ENCODE measurements around the gene TINAG.
"Not testable (repeated sequence)": the region's sequence is repeated elsewhere in the genome, so short reads cannot be mapped to it uniquely, and the experiment has no call there.

Gene TINAG

DNA sequence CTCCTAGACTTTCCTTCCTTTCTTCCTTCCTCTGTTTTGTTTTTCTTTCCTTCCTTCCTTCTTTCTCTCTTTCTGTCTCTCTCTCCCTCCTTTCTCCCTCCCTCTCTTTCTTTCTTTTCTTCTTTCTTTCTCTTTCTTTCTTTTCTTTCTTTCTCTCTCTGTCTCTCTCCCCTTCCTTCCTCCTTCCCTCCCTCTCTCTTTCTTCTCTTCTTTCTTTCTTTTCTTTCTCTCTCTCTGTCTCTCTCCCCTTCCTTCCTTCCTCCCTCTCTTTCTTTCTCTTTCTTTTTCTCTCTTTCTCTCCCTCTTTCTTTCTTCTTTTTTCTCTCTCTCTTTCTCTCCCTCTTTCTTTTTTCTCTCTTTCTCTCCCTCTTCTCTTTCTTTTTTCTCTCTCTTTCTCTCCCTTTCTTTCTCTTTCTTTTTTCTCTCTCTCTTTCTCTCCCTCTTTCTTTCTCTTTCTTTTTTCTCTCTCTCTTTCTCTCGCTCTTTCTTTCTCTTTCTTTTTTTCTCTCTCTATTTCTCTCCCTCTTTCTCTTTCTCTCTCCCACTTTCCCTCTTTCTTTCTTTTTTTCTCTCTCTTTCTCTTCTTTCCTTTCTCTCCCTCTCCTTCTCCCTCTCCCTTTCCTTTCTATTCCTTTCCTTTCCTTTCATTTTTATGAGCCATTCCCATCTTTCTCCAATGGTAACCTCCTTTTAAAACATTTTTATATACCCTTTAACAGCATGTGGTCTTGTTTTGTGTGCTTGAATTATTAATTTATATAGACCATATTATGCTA lies 2.3 kb downstream of the TINAG start:
- no peak for DNase-seq

GRCh38 chr6:54315656-54316055 lies 7.4 kb downstream of the TINAG start:
- DNase-seq = no peak

GRCh38 chr6:54320871-54321270 lies 12.6 kb downstream of the TINAG start:
- no peak for DNase-seq

DNA sequence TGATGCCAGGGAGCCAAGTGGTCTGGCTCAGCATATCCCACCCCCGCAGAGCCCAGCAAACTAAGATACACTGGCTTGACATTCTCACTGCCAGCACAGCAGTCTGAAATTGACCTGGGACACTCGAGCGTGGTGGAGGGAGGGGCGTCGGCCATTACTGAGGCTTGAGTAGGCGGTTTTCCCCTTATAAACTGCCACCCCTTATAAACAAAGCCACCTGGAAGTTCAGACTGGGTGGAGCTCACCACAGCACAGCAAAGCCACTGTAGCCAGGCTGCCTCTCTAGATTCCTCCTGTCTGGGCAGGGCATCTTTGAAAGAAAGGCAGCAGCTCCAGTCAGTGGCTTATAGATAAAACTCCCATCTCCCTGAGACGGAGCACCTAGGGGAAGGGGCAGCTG lies 19.4 kb downstream of the TINAG start:
- DNase-seq = no peak

DNA sequence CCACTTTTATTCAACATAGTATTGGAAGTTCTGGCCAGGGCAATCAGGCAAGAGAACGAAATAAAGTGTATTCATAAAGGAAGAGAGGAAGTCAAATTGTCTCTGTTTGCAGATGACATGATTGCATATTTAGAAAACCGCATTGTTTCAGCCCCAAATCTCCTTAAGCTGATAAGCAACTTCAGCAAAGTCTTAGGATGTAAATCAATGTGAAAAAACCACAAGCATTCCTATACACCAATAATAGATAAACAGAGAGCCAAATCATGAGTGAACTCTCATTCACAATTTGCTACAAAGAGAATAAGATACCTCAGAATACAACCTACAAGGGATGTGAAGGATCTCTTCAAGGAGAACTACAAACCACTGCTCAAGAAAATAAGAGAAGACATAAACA lies 23.3 kb downstream of the TINAG start:
- not testable (repeated sequence) for DNase-seq

DNA sequence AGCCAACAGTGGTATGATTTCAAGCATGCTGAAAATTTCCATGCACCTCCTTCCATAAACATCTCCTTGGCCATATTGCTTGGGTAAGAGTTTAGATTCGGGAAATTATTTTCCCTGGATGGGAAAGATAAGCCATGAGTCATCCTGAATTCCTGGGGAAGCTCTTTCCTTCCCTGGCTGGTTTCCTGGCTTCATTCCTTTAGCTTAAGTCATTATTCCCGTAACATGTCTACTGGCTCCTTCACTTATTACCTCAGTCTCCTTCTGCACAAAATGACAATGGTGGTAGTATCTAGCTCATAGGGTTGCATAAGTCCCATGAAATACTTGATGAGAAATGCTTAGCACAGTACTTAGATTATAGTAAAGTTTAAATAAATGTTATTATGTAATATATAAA lies 27.6 kb downstream of the TINAG start:
- no peak for DNase-seq

DNA sequence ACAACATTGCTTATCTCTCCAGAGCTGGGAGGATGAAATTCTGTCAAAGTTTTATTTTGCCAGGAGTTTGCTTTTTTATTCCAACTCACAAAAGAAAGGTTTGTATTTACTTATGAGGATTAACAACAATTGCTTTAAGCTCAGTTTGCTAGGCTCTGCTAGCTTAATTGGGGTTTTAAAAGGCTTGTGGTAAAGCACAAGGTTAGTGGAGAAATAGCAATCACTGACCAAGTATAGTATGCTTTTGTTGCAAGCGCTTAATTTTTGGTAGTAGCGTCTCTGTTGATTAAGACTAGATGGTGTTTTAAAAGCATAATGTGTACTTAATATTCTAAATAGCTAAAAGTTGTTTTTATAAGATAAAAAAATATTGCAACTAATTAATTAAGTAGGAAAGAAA lies 45.7 kb downstream of the TINAG start:
- no peak for DNase-seq

GRCh38 chr6:54354608-54355007 lies 46.4 kb downstream of the TINAG start:
- no peak for DNase-seq

DNA sequence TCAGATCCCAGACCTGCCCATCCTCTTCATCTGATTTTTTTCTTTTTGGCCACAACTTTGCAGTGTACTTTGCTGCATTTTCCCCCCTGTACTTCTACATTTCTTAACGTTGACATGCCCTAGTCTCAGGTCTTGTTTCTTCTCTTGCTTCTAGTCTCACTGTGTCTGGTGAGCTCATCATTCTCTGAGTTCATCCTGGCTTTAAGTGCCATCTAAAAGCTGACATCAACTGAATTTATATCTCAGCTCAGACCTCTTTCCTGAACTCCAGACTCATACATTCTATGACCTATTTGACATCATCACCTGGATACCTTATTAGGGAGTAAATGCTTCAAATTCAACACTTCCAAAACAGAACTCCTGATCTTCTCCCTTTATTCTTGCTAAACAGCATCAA lies 48.9 kb downstream of the TINAG start:
- no peak for DNase-seq

- no peak for DNase-seq
Observed at GRCh38 chr6:54361188-54361587, 52.9 kb downstream of the TINAG start.

- no peak for DNase-seq
Observed at GRCh38 chr6:54361734-54362133, 53.5 kb downstream of the TINAG start.

DNA sequence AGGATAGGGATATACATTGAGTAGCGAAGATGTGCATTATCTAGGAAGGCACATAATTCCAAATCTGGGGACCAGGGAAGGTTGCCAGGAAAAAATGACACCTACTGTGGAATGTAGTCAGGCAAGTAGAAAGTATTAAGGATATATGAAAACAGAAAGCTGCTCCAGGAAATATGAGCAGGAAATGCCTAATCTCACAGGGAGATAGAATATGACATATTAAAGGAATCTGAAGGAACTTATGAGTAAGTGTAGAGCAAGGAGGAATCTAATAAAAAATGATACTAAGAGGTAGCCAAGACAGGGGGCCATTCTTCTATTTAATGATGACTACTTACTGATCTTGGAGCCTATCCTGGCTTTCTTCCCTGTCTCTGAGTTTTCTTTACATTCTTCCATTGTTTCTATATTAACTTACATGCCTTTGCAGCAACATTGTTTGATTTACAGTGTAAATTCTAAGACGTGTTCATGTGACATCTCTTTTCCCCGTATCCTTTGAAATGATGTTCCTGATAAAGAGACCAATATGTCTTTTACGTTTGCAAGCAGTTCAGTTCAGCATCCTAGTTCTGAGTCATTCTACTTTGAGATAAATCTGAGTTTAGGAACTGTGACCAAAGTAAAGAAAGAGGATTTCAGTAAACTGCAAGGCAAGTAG lies 58.6 kb downstream of the TINAG start:
- no peak for DNase-seq

GRCh38 chr6:54377776-54378175 lies 69.5 kb downstream of the TINAG start:
- DNase-seq = no peak

- DNase-seq = no peak
Observed at GRCh38 chr6:54386295-54386694, 78.1 kb downstream of the TINAG start.

DNA sequence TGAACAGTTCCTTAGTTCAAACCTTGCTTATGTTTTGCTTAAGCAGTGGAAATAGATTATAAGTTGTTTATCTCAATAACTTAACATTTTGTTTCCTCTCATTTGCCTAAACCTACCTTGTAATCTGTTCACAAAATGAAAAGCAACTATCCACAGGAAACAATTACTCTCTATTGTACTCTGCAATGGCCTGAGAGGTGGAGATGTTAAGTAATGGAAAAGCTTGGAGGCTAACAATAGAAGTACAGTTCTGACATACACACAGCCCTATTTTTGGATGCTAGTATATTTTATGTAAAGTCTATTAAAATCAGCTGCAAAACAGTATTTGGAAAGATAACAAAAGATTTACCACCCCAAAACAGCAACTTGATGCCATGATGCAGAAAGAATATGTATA lies 82.1 kb downstream of the TINAG start:
- DNase-seq = no peak

DNA sequence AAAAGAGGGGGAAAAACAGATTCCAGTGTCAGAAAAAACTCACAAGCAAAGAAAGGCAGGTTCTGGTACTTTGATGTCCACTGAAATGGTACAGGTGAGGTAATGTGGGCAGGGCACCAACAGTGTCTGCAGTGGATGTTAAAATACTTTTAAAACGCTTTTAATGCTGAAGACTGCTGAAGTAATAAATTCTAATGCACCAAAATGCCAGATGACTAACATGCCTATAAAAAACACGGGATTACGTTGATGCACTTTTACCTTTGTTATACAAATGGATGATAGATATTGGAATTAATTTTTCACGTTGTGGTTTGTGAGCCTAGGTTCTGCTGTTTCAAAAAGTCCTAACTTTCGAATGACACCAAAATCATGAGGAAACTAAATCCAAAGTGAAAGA lies 83.3 kb downstream of the TINAG start:
- DNase-seq = no peak

DNA sequence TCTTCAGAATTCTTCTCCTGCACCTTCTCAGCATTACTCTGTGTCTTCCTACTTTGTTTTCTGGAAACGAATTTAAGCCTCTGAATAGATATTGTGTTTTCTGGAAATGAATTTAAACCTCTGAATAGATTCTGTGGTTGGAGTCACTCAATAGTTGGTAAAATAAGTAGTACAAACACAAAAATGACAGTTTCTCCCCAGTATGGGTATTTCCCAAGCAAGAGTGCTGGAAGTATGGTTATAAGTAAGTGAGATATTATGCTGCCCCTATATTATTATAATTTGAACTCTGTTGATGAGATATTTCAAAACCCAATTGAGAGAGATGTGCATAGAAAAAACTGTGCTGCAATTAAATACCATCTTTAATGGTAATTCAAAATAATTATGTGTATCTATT lies 94.9 kb downstream of the TINAG start:
- no peak for DNase-seq

- DNase-seq = no peak
Observed at GRCh38 chr6:54404791-54405190, 96.5 kb downstream of the TINAG start.

DNA sequence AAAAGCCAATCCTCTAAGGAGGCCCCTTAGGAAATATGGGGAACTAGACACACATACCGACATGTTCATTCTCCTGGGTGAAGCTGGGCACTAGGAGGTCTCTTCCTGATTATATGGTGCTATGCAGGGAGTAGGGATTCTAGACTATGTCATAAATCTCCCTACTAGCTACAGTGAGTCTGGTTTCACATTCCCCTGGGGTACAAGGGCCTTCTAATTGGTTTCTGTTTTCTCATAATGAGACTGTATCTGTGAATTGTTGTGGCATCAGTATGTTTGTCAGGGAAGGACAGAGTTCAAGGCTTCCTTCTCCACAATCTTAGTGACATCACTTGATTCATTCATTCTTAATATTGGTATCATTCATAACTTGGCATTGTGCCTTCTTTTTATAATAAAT lies 103.5 kb downstream of the TINAG start:
- no peak for DNase-seq

DNA sequence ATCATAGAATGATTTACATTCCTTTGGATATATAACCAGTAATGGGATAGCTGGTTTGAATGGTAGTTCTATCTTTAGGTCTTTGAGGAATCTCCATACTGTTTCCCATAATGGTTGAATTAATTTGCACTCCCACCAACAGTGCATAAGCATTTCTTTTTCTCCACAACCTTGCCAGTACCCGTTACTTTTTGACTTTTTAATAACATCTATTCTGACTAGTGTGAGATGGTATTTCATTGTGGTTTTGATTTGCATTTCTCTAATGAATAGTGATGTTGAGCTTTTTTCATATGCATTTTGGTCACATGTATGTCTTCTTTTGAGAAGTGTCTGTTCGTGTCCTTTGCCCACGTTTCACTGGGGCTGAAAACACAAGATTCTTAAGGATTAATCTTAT lies 107.3 kb downstream of the TINAG start:
- DNase-seq = no peak

GRCh38 chr6:54419885-54420284 lies 111.6 kb downstream of the TINAG start:
- no peak for DNase-seq

DNA sequence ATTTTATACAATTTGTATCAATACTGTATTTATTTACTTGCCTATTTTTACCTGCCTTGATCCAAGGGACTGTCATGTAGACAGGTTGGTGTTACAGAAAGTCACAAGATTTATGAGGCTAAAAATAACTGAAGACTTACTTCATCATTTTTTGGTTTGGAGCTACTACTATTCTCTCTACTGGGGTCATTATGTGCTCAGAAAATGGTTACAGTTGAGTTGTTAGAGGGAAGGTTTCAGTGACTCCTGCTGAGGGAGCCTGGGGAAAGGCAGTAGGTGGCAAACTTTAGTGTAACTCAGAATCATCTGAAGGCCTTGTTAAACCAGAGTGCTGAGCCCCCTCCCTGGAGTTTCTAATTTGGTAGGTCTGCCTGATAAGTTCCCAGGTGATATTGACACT lies 118.8 kb downstream of the TINAG start:
- no peak for DNase-seq

GRCh38 chr6:54427396-54427937 lies 119.2 kb downstream of the TINAG start:
- DNase-seq = no peak

DNA sequence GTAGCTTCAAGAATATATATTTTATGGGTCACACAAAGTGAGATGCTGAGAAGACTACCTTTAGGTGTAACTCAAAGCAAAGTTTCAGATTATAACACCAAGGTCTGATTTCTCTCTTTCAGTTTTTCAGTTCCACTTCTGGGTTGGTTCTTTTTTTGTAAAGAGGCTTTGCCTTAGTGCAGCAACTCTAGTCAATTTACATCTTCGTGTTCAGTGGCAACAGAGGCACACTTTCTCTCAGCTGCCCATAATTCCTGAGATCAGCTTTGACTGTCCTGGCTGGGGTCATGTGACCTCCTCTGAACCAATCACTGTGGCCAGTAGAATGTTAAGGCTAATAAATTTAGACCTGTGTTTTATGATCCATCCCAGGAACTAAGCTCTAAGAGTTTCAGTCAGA lies 120.2 kb downstream of the TINAG start:
- no peak for DNase-seq

DNA sequence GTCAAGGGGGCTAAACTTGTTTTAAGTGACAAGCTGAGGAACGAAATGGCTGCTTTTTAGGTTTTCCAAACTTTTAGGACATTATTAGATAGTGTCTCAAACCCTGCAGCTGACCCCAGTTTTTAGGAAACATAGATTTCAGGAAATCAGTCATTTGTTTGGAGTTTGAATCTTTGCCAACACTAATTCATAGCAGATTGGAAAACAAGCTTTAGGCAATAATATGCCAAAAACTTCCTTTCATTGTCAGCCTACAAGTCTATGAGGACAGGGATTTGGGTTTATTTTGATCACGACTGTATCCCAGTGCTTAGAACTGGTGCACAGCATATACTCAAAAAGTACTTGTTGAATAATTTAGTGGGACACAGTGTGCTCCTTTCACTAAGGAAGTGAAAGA lies 123.2 kb downstream of the TINAG start:
- no peak for DNase-seq
